Measurements from ENCODE around the gene RCCD1. TPM values are rescaled to one million over a fixed set of nuclear protein-coding genes. Genes with fewer than 3 reads are reported as not detected.
"Not testable (repeated sequence)": the region's sequence is repeated elsewhere in the genome, so short reads cannot be mapped to it uniquely, and the experiment has no call there.

Gene RCCD1
- total RNA-seq, 1 experiment from 2014 or later, result 0.14 TPM

GRCh38 chr15:90916461-90916860, 38.2 kb upstream of the RCCD1 start:
- in situ Hi-C loops (cut with HindIII; ENCODE audit: low sequenced_read_pairs), result no loop called here
- DNase-seq (ENCODE audit: low spot score), result no peak

- in situ Hi-C loops (cut with HindIII; ENCODE audit: low sequenced_read_pairs), result no loop called here
- DNase-seq (ENCODE audit: low spot score), result no peak
Observed at GRCh38 chr15:90917569-90917968, 37.1 kb upstream of the RCCD1 start.

DNA sequence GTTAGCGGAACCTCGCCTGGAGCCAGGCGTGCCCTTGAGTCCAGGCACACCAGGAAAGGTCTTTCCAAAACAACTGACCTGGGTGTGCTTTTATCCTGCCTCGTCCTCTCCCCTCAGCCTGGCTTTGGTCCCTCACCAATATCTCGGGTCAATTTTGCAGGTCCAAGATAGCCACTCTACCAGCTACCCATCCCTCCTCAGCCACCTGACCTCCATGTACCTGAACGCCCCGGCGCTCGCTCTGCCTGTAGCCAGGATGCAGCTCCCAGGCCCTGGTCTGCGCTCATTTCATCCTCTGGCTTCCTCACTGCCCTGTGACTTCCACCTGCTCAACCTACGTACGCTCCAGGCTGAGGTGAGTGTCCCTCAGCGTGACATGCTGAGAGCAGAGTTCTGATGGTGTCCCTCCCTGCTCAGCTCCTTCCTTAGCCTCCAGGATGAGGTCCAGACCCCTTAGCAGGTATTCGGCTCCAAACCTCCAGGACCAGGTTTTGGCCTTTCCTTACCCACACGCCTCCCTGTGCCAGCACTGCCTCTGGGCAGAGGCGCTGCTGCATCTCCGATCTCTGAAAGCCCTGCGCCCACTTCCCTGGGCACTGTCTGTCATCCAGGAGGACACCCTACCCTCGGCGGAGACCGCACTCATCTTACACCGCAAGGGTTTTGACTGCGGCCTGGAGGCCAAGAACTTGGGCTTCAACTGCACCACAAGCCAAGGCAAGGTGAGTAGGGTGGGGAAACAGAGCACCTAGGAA, 36.5 kb upstream of the RCCD1 start:
- in situ Hi-C loops (cut with HindIII; ENCODE audit: low sequenced_read_pairs), result no loop called here
- no peak for DNase-seq (ENCODE audit: low spot score)

DNA sequence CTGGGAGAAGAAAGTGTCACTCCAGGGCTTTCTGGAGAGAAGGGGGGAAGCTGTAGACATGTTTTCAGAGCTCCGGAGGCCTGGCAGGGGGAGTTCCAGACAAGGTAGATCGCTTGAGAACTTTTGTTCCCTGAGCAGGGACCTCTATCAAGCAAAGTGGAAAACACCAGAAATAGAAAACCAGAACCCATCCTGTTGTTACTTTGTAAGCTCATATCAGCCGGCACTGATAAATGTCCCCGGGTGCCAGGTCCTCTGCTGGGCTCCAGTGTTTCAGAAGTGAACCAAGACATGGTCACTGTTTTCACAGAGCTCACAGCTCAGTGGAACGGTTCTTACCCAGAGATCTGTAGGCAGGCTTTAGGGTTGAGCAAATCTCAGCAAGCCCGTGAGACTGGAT, 35.8 kb upstream of the RCCD1 start:
- DNase-seq (ENCODE audit: low spot score), result no peak
- in situ Hi-C loops (cut with HindIII; ENCODE audit: low sequenced_read_pairs), result no loop called here

DNA sequence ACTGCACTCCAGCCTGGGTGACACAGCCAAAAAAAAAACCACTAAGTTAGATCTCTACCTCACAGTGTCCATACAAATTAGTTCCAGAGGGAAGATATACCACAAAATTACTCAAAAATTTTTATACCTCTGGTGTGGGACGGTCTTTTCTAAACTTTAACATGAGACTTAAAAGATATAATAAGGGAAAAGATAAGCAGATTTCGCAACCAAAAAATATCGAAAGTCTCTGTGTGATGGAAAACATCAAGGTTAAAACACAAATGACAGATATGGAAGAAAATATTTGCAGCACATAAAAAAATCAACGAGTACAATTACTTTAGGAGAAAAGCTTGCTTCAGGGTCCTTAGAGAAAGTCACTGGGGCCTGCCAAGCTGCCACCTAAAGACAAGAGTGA, 32.8 kb upstream of the RCCD1 start:
- DNase-seq (ENCODE audit: low spot score), result no peak
- in situ Hi-C loops (cut with HindIII; ENCODE audit: low sequenced_read_pairs), result no loop called here

DNA sequence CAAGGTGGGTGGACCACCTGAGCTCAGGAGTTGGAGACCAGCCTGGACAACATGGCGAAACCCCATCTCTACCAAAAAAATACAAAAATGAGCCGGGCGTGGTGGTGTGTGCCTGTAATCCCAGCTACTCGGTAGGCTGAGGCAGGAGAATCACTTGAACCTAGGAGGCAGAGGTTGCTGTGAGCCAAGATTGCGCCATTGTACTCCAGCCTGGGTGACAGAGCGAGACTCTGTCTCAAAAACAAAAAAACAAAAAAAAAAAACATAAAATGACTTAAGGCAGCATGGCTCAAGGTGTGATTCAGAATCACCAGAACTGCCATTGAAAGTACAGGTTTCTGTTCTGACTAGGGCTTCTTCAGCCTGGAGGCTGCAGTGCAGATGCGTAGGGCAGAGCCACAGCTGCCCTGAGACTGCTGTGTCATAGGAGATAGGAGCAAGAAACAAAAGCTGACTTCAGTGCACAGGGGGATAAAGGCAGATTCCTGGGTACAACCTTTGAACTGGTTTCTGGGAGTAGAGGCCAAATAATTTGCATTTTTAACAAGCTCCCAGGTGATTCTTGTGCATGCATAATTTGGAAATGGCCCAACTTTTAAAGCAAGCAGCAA, 31.9 kb upstream of the RCCD1 start:
- in situ Hi-C loops (cut with HindIII; ENCODE audit: low sequenced_read_pairs); DNase-seq (ENCODE audit: low spot score): not testable (repeated sequence)

DNA sequence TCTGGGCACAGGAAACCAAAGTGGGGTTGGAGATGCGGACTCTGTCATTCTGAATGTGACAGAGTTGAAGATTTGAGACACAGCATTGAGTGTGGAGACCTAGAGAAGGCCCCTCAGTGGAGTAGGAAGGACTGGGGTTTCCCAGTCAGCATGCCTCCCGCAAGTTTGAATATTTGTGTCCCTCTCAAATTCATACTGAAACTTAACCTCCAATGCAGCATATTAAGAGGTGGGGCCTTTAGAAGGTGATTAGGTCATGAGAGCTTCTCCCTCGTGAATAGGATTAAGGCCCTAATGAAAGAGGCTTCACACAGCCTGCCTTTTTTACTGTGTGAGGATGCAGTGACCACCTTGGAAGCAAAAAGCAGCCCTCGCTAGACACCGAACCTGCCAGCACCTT, 30.3 kb upstream of the RCCD1 start:
- in situ Hi-C loops (cut with HindIII; ENCODE audit: low sequenced_read_pairs), result no loop called here
- no peak for DNase-seq (ENCODE audit: low spot score)

GRCh38 chr15:90926766-90927165, 27.9 kb upstream of the RCCD1 start:
- in situ Hi-C loops (cut with HindIII; ENCODE audit: low sequenced_read_pairs), result loop anchor here (25.0 kb wide), 1 partner anchor 89 kb away; no protein-coding TSS in a partner anchor

GRCh38 chr15:90928106-90928505, 26.6 kb upstream of the RCCD1 start:
- in situ Hi-C loops (cut with HindIII; ENCODE audit: low sequenced_read_pairs), result loop anchor here (25.0 kb wide), 1 partner anchor 91 kb away; no protein-coding TSS in a partner anchor
- not testable (repeated sequence) for DNase-seq (ENCODE audit: low spot score)

More at GRCh38 chr15:90926766-90927165, 27.9 kb upstream of the RCCD1 start:
- not testable (repeated sequence) for DNase-seq (ENCODE audit: low spot score)

GRCh38 chr15:90929246-90930019, 25.3 kb upstream of the RCCD1 start:
- in situ Hi-C loops (cut with HindIII; ENCODE audit: low sequenced_read_pairs), result loop anchor here (25.0 kb wide), 1 partner anchor 92 kb away; no protein-coding TSS in a partner anchor
- no peak for DNase-seq (ENCODE audit: low spot score)

- DNase-seq (ENCODE audit: low spot score), result no peak
- in situ Hi-C loops (cut with HindIII; ENCODE audit: low sequenced_read_pairs), result loop anchor here (25.0 kb wide), 1 partner anchor 94 kb away; no protein-coding TSS in a partner anchor
Observed at GRCh38 chr15:90930861-90931574, 23.7 kb upstream of the RCCD1 start.

DNA sequence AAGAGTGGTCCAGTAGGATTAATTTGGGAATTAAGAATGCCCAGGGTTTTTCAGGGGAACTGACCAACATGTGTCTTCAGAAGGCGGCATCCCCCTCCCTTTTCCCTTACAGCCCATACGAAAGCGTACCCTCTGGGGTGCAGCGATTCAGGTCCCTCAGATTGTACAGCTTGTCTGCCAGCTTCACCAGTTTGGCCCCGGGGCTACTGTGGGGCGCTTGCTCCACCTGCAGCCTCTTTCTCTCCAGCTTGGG, 23.2 kb upstream of the RCCD1 start:
- in situ Hi-C loops (cut with HindIII; ENCODE audit: low sequenced_read_pairs), result loop anchor here (25.0 kb wide), 1 partner anchor 94 kb away; no protein-coding TSS in a partner anchor
- DNase-seq (ENCODE audit: low spot score), result no peak

- in situ Hi-C loops (cut with HindIII; ENCODE audit: low sequenced_read_pairs), result loop anchor here (25.0 kb wide), 1 partner anchor 95 kb away; no protein-coding TSS in a partner anchor
- DNase-seq (ENCODE audit: low spot score), result peak; percentile 83
Observed at GRCh38 chr15:90931828-90932659, 22.6 kb upstream of the RCCD1 start, which contains the start of gene HDDC3. HDDC3 (minus strand) TSS chr15:90932549; CDS start chr15:90932540, 9 bp downstream.

- in situ Hi-C loops (cut with HindIII; ENCODE audit: low sequenced_read_pairs), result loop anchor here (25.0 kb wide), 1 partner anchor 95 kb away; no protein-coding TSS in a partner anchor
- no peak for DNase-seq (ENCODE audit: low spot score)
Observed at GRCh38 chr15:90932660-90932991, 22.1 kb upstream of the RCCD1 start.

GRCh38 chr15:90933301-90933700, 21.4 kb upstream of the RCCD1 start:
- DNase-seq (ENCODE audit: low spot score), result no peak
- in situ Hi-C loops (cut with HindIII; ENCODE audit: low sequenced_read_pairs), result loop anchor here (25.0 kb wide), 1 partner anchor 96 kb away; no protein-coding TSS in a partner anchor

- peak; percentile 93 for DNase-seq (ENCODE audit: low spot score)
- in situ Hi-C loops (cut with HindIII; ENCODE audit: low sequenced_read_pairs), result loop anchor here (25.0 kb wide), 1 partner anchor 97 kb away; no protein-coding TSS in a partner anchor
Observed at GRCh38 chr15:90934256-90934948, 20.3 kb upstream of the RCCD1 start.

DNA sequence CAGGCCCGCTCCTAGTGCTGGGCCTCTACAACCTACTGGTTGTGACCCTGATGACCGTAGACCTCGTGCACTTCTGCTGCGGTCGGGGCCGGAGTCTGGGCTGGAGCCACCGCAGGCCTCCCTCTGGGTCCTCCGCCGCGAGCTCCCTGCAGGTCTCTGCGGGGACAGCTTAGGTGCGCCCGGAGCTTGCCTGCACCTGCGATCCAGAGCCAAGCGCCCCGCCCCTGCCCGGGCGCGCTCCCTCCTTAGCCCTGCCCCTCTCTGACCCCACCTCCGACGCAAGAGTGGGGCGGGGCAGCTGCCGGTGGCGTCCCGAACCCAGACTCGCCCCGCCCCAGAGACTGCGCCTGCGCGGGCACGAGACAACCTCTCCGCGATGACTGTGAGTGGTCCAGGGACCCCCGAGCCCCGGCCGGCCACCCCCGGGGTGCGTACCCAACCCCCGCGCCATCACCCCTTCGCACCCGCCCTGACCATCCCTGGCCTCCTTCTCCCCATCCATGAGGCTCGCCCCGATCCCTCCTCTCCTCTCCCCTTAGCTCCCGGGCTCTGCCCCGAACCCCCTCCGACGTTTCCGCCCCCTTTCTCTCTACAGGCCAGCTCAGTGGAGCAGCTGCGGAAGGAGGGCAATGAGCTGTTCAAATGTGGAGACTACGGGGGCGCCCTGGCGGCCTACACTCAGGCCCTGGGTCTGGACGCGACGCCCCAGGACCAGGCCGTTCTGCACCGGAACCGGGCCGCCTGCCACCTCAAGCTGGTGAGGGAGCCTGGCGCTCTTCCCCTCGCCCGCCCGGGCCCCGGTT, 19.5 kb upstream of the RCCD1 start, which contains the start of gene UNC45A:
Gene UNC45A, plus strand, starts transcription at position 337 of the 803 bp plus-strand sequence. Its CDS starts 40 bp downstream, at position 377.
- peak; percentile 96 for DNase-seq (ENCODE audit: low spot score)
- in situ Hi-C loops (cut with HindIII; ENCODE audit: low sequenced_read_pairs), result loop anchor here (25.0 kb wide), 1 partner anchor 98 kb away; no protein-coding TSS in a partner anchor
